IPS DF 6.9 (cell line): ENCODE measurements around the gene TANGO6.

Source experiments
- DNase-seq: peaks from one replicate; pipeline ENCODE4 v3.0.0-alpha.2; 2013; ENCODE audit warnings: low read depth, low spot score
- H3K27ac ChIP-seq: one replicate; pipeline ENCODE4 v1.5.1; 2013; ENCODE audit warnings: low read length, control low read depth
- H3K27me3 ChIP-seq: 2 replicates; pipeline ENCODE4 v1.6.1; 2013; ENCODE audit warnings: mild to moderate bottlenecking, low read length; ENCODE audit not compliant: control insufficient read depth, insufficient read depth
- H3K36me3 ChIP-seq: 2 replicates; pipeline ENCODE4 v1.6.1; 2013; ENCODE audit warnings: low read length; ENCODE audit not compliant: control insufficient read depth, insufficient read depth
- H3K4me1 ChIP-seq: 2 replicates; pipeline ENCODE4 v1.6.1; 2013; ENCODE audit warnings: low read length; ENCODE audit not compliant: control insufficient read depth, insufficient read depth
- H3K4me3 ChIP-seq: 2 replicates; pipeline ENCODE4 v1.5.1; 2013; ENCODE audit warnings: mild to moderate bottlenecking, low read length
- H3K9me3 ChIP-seq: 2 replicates; pipeline ENCODE4 v1.6.1; 2013; ENCODE audit warnings: low read length, inconsistent platforms; ENCODE audit not compliant: control insufficient read depth, insufficient read depth
- WGBS: extraction: QIAGEN DNeasy Blood & Tissue Kit; methylation state at CpG from one replicate; pipeline ENCODE4 v1.1.7; 2013; ENCODE audit warnings: mixed read lengths, missing lambda C conversion rate; ENCODE audit not compliant: insufficient read length, insufficient coverage; 5-methylcytosine and 5-hydroxymethylcytosine counted together

The TANGO6 gene

DNA sequence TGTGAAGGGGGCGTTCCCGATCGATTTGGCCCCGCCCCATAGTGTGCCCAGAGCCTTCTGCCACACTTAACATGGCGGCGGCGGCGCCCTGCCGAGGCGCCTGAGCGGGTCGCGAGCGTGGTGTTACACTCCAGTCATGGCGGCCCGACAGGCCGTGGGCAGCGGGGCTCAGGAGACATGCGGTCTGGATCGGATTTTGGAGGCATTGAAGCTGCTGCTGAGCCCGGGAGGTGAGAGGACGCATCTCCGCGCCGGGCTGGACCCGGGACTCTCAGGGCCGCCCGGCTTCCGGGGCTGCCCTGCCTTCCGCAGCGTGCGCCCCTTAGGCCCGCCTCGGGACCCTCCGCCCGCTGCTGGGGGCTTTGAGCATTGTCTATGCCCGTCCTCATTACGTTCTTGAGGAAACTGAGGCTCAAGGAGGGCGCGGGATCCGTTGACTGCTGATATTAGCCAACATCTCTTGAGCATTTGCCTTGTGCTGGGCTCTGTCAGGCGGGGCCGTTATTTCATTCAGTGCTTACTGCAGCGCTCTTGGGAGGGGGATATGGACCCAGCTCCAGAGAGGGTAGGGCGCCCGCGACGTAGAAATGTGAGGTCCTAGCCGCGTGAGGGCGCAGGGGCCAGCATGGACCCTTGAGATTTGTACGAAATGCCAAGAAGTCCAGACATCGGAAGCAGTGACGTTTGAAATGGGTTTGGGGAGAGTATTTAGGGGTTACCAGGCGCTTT, at the start of gene TANGO6:
Gene TANGO6 (plus strand): TSS at position 50 of the 729 bp plus-strand sequence. CDS start 87 bp downstream, at position 137.
- no CpG with 5 or more reads among the region's 55 CpGs for WGBS
- no peak within 1 kb of the TSS for H3K27ac ChIP-seq
- peak within 1 kb of the TSS; percentile 62; the same call in 1 of the 2 replicates for H3K4me3 ChIP-seq
- no peaks in the 10 kb centered on the region for H3K27me3 ChIP-seq
- no peaks in the 10 kb centered on the region for H3K4me1 ChIP-seq
- H3K9me3 ChIP-seq: no peaks in the 10 kb centered on the region
- no peaks in the 10 kb centered on the region for H3K36me3 ChIP-seq
- DNase-seq: no peak

DNA sequence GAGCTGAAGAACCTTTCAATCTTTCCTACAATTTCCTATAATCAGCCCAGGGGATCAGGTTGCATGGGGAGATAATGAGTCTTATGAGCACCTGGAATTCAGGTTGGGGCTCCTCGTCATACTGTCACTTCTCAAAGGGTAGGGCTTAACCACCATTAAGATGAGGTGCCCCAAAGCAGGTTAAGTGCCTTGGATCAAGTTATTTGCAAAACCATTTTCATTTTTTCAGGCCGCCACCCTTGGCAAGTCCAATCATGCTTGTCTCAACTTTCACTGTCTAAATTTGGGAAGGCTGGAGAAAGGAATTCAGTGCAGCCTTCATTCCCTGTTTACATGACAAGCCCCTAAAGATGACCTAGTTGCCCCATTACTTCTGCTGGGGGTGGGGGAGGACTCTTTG, 44.9 kb upstream of the TANGO6 start:
- peaks cover 11% of the 10 kb centered on the region; the same call in 1 of the 2 replicates for H3K36me3 ChIP-seq
- no peak overlapping the region for H3K4me3 ChIP-seq
- no peaks in the 10 kb centered on the region for H3K9me3 ChIP-seq
- H3K27me3 ChIP-seq: no peaks in the 10 kb centered on the region
- no CpG with 5 or more reads among the region's 2 CpGs for WGBS
- H3K4me1 ChIP-seq: peaks cover 5% of the 10 kb centered on the region; the same call in 1 of the 2 replicates
- DNase-seq: no peak
- no peak overlapping the region for H3K27ac ChIP-seq

DNA sequence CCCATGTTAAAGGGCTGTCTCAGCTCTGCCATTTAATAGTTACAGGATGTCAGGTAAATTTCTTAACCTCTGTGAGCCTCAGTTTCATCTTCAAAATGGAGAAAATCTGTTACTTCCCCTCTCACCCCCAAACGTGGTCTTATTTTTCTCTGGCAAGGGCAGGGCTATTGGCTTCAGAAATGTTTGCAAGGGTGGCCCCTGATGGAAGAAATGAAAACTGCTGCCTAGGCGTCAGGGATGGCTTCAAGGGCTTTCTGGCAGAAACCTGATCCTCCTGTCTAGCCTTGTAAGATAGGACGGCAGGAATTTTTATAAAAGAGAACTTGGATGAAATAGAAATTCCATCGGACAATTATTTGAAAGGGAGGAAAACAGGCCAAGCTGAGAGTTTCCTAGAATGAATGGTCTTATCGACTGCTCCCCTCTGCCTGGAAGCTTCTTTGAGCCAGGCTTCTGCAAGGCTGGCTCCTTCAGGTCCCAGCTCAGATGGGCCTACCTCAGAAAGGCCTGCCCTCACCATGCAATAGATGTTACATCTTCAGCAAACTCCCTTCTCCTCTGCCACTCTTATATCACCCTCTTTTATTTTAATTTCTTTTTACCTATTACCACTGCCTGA, 43.0 kb upstream of the TANGO6 start:
- peaks cover 4% of the 10 kb centered on the region; the same call in 1 of the 2 replicates for H3K4me1 ChIP-seq
- H3K27me3 ChIP-seq: no peaks in the 10 kb centered on the region
- H3K27ac ChIP-seq: no peak overlapping the region
- DNase-seq: peak; percentile 64
- no peaks in the 10 kb centered on the region for H3K9me3 ChIP-seq
- WGBS: no CpG with 5 or more reads among the region's 5 CpGs
- no peak overlapping the region for H3K4me3 ChIP-seq
- H3K36me3 ChIP-seq: peaks cover 11% of the 10 kb centered on the region; the same call in 1 of the 2 replicates

DNA sequence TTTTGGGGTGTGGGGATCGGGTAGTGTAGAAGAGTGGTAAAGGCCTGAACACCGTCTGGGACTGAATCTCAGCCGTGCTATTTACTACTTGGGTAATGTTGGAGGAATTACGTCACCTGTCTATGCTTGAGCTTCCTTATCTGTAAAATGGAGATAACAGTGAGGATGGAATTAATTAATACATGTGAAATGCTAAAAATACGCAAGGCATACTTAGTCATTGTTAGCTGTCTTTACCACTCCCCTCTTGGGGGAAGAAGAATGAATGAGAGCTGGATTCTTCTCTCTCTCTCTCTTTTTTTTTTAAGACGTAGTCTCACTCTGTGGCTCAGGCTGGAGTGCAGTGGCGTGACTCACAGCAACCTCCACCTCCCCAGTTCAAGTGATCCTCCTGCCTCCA, 41.1 kb upstream of the TANGO6 start:
- Histone ChIP-seq H3K27ac (no peak overlapping the region), H3K4me1 (peaks cover 4% of the 10 kb centered on the region; the same call in 1 of the 2 replicates), H3K4me3 (no peak overlapping the region), H3K36me3 (peaks cover 11% of the 10 kb centered on the region; the same call in 1 of the 2 replicates), H3K9me3 (no peaks in the 10 kb centered on the region), H3K27me3 (no peaks in the 10 kb centered on the region)
- WGBS: no CpG with 5 or more reads among the region's 7 CpGs
- no peak for DNase-seq

DNA sequence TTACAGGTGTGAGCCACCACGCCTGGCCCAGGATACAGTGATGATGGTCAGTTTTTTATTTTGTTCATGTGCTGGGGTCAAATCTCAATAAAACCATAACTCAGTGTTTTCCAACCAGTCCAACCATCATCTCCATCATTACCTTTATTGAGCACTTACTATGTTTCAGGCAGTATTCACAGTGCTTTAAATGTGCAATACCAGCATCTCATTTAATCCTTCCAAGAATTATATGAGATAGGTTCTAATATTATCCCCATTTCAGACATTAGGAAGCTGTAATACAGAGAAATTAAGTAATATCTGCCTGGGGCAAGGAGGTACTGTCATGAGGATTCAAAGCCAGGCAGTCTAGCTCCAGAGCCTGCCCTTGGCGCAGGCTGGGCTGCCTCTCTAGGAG, 36.9 kb upstream of the TANGO6 start:
- Histone ChIP-seq H3K27me3 (no peaks in the 10 kb centered on the region), H3K4me3 (no peak overlapping the region), H3K4me1 (no peaks in the 10 kb centered on the region), H3K9me3 (no peaks in the 10 kb centered on the region), H3K36me3 (peaks cover 23% of the 10 kb centered on the region), H3K27ac (no peak overlapping the region)
- no CpG with 5 or more reads among the region's 2 CpGs for whole genome bisulfite sequencing
- no peak for DNase-seq

DNA sequence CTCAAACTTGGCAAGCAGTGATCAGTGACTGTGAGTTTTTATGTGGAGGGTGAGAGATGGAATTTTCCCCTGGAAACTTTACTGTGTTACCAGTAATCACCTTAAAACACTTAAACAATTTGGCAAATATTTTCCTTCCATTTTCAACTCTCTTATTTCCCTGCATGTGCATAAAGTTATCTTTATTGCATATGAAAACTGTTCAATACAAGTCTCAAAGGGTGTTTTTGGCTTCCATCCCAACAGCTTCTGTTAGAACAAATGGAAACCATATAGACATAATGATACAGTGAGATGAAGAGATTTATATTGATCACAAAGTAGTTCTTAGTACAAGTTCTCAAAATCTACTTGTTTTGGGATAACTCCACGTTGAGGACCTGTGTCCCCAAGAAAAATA, 36.4 kb upstream of the TANGO6 start:
- Histone ChIP-seq H3K4me3 (no peak overlapping the region), H3K27ac (no peak overlapping the region), H3K4me1 (no peaks in the 10 kb centered on the region), H3K9me3 (no peaks in the 10 kb centered on the region), H3K27me3 (no peaks in the 10 kb centered on the region), H3K36me3 (peaks cover 24% of the 10 kb centered on the region)
- WGBS: no CpG with 5 or more reads among the region's 1 CpG
- DNase-seq: no peak

DNA sequence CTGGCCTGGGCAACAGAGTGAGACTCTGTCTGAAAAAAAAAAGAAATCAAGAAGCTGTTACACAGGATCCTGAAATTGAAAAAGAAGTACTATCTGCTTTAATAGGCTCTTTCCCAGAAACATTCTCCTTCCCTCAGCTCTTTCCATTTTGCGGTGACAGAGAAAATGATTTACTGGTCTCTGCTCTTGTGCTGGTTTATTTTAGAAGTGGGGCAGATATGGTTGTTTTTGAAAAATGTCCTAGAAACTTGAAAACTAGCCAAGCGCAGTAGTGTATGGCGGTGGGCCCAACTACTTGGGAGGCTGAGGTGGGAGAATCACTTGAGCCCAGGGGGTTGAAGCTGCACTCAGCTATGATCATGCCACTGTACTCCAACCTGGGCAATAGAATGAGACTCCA, 28.8 kb upstream of the TANGO6 start:
- H3K9me3 ChIP-seq: no peaks in the 10 kb centered on the region
- H3K36me3 ChIP-seq: peaks cover 27% of the 10 kb centered on the region
- no CpG with 5 or more reads among the region's 3 CpGs for WGBS
- no peaks in the 10 kb centered on the region for H3K4me1 ChIP-seq
- H3K27ac ChIP-seq: no peak overlapping the region
- H3K27me3 ChIP-seq: no peaks in the 10 kb centered on the region
- DNase-seq: no peak
- H3K4me3 ChIP-seq: no peak overlapping the region

DNA sequence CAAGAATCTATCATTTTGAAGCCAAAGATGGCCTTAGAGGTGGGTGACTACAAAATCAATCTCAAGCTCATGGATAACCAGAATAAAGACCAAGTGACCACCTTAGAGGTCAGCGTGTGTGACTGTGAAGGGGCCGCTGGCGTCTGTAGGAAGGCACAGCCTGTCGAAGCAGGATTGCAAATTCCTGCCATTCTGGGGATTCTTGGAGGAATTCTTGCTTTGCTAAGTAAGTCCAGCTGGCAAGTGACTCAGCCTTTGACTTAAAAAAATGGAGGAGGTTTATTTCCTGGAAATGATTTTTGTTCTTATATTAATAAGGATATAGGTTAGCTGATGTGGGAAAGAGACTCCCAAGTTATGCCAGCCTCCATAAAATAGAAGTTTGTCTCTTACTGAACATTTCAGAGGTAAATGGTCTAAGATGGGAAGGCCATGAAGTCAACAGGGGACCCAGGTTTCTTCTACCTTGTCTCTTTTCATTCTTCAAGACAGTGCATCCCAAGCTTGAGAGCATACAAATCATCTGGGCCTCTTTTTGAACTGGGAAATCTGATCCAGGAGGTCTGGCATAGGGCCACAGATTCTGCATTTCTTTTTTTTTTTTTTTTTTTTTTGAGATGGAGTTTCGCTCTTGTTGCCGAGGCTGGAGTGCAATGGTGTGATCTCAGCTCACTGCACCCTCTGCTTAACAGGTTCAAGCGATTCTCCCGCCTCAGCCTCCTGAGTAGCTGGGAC, 19.8 kb upstream of the TANGO6 start:
- no peak overlapping the region for H3K4me3 ChIP-seq
- peaks cover 23% of the 10 kb centered on the region; the same call in 1 of the 2 replicates for H3K36me3 ChIP-seq
- DNase-seq: peak; percentile 35
- no peaks in the 10 kb centered on the region for H3K4me1 ChIP-seq
- no CpG with 5 or more reads among the region's 8 CpGs for WGBS
- no peaks in the 10 kb centered on the region for H3K9me3 ChIP-seq
- H3K27me3 ChIP-seq: no peaks in the 10 kb centered on the region
- no peak overlapping the region for H3K27ac ChIP-seq

DNA sequence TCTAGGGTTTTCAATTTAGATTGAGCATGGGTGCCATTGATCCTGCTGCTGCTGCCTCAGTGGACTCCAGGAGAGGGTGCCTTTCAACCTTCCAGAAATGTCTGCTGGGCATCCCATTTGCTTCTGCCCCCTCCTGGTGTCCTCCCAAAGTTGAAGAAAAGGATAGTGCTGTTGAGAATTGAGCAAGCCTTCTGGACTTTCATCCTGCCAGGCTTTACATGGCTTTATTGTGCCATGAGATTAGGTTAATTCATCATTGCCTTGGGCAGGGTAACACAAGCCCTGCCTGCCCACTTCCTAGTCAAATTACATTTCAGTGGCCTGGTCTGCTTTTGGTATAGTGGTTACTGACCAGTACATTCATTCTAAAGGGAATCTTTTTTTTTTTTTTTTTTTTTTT, 17.9 kb upstream of the TANGO6 start:
- Histone ChIP-seq H3K4me3 (no peak overlapping the region), H3K27ac (no peak overlapping the region), H3K27me3 (no peaks in the 10 kb centered on the region), H3K36me3 (peaks cover 19% of the 10 kb centered on the region; the same call in 1 of the 2 replicates), H3K4me1 (no peaks in the 10 kb centered on the region), H3K9me3 (no peaks in the 10 kb centered on the region)
- no peak for DNase-seq

DNA sequence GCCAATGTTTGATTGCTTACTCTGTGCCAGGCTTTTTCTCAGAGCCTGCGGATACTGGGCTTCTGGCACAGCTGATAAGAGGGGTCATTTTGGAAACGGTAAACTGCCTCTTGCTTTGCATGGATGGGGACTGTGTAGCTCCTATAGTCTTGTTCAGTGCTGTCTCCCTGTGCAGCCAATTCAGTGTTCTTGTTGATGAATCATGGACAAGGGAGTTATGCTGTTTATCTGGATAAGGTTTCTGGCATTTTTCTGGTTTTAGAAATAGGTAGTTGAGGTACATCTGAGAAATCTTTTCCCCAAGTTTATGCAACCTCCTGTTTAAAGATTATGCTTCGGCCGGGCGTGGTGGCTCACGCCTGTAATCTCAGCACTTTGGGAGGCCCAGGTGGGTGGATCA, 16.7 kb upstream of the TANGO6 start:
- no peaks in the 10 kb centered on the region for H3K9me3 ChIP-seq
- H3K27ac ChIP-seq: no peak overlapping the region
- no peak overlapping the region for H3K4me3 ChIP-seq
- DNase-seq: no peak
- no peaks in the 10 kb centered on the region for H3K4me1 ChIP-seq
- no CpG with 5 or more reads among the region's 6 CpGs for WGBS
- H3K36me3 ChIP-seq: peaks cover 19% of the 10 kb centered on the region; the same call in 1 of the 2 replicates
- H3K27me3 ChIP-seq: no peaks in the 10 kb centered on the region
